Effector memory CD8-positive, alpha-beta T cell (primary cell): ENCODE measurements around the gene BMP5.
"Not testable (repeated sequence)": the region's sequence is repeated elsewhere in the genome, so short reads cannot be mapped to it uniquely, and the experiment has no call there.

Experiments used
- ATAC-seq: fragments of 150-1000 bp; cut with Tn5 transposase; replicated peaks from 2 replicates; pipeline ENCODE4 v1.10.0; 2021; ENCODE audit warnings: mild to moderate bottlenecking, moderate library complexity
- DNase-seq, 3 experiments: peaks; one replicate each; pipeline ENCODE4 v3.0.0; 2021
- H3K27ac Mint-ChIP-seq, 2 donors: one replicate each; pipeline ENCODE4 v1.8.0; 2022; ENCODE audit warnings: mild to moderate bottlenecking in 2 of 2, mixed read lengths in 2 of 2, moderate library complexity in 2 of 2
- H3K27me3 Mint-ChIP-seq, 2 donors: one replicate each; pipeline ENCODE4 v1.8.0; 2022; ENCODE audit warnings: mixed read lengths in 2 of 2
- H3K36me3 Mint-ChIP-seq: one replicate; pipeline ENCODE4 v1.8.0; 2022; ENCODE audit warnings: mild to moderate bottlenecking, moderate library complexity, mixed read lengths; ENCODE audit not compliant: insufficient read depth
- H3K4me1 Mint-ChIP-seq, 2 donors: one replicate each; pipeline ENCODE4 v1.8.0; 2022; ENCODE audit warnings: low read depth in 2 of 2, mixed read lengths in 2 of 2
- H3K4me3 Mint-ChIP-seq, 2 donors: one replicate each; pipeline ENCODE4 v1.8.0; 2022; ENCODE audit warnings: mild to moderate bottlenecking in 2 of 2, mixed read lengths in 2 of 2, moderate library complexity in 2 of 2
- H3K9me3 Mint-ChIP-seq, 2 donors: one replicate each; pipeline ENCODE4 v1.8.0; 2022; ENCODE audit warnings: mixed read lengths in 2 of 2
- total RNA-seq, 9 experiments: gene quantifications; one replicate each; lab custom pipeline; 2026; lab: John Stamatoyannopoulos, UW

BMP5 gene
- 0 to 0.24 (median 0) reads per million in 9 experiments for total RNA-seq

GRCh38 chr6:55875400-55875799 is at the start of gene BMP5:
Gene BMP5, minus strand, starts transcription at chr6:55875590. Its CDS starts 725 bp downstream, at chr6:55874865.
- Mint-ChIP-seq H3K27ac (no peak within 1 kb of the TSS), H3K9me3 (peaks cover 0 to 5% of the 10 kb centered on the region in 2 donors), H3K27me3 (no peaks in the 10 kb centered on the region), H3K36me3 (no peaks in the 10 kb centered on the region), H3K4me1 (no peaks in the 10 kb centered on the region), H3K4me3 (no peak within 1 kb of the TSS)
- ATAC-seq (no peak), DNase-seq (no peak)

- Mint-ChIP-seq H3K27me3 (no peaks in the 10 kb centered on the region), H3K27ac (no peak overlapping the region), H3K36me3 (no peaks in the 10 kb centered on the region), H3K9me3 (peaks cover 7 to 9% of the 10 kb centered on the region in 2 donors), H3K4me3 (no peak overlapping the region), H3K4me1 (no peaks in the 10 kb centered on the region)
- DNase-seq (no peak), ATAC-seq (no peak)
Observed at GRCh38 chr6:55922406-55922805, 47.0 kb upstream of the BMP5 start.

GRCh38 chr6:55919716-55920308 is 44.4 kb upstream of the BMP5 start:
- peaks cover 3% of the 10 kb centered on the region for H3K36me3 Mint-ChIP-seq
- no peak overlapping the region for H3K4me3 Mint-ChIP-seq
- no peak overlapping the region for H3K27ac Mint-ChIP-seq
- ATAC-seq (no peak), DNase-seq (no peak)
- H3K9me3 Mint-ChIP-seq = peaks cover 7 to 9% of the 10 kb centered on the region in 2 donors
- H3K27me3 Mint-ChIP-seq = no peaks in the 10 kb centered on the region
- no peaks in the 10 kb centered on the region for H3K4me1 Mint-ChIP-seq

- H3K9me3 Mint-ChIP-seq = peaks cover 7 to 9% of the 10 kb centered on the region in 2 donors
- no peaks in the 10 kb centered on the region for H3K27me3 Mint-ChIP-seq
- H3K4me3 Mint-ChIP-seq = no peak overlapping the region
- H3K36me3 Mint-ChIP-seq = peaks cover 3% of the 10 kb centered on the region
- no peak for DNase-seq
- H3K4me1 Mint-ChIP-seq = no peaks in the 10 kb centered on the region
- ATAC-seq = no peak
- H3K27ac Mint-ChIP-seq = no peak overlapping the region
Observed at GRCh38 chr6:55918639-55919038, 43.2 kb upstream of the BMP5 start.

- DNase-seq (no peak), ATAC-seq (no peak)
- peaks cover 3% of the 10 kb centered on the region for H3K36me3 Mint-ChIP-seq
- H3K9me3 Mint-ChIP-seq = peaks cover 7 to 9% of the 10 kb centered on the region in 2 donors
- no peak overlapping the region for H3K27ac Mint-ChIP-seq
- no peaks in the 10 kb centered on the region for H3K4me1 Mint-ChIP-seq
- no peak overlapping the region for H3K4me3 Mint-ChIP-seq
- no peaks in the 10 kb centered on the region for H3K27me3 Mint-ChIP-seq
Observed at GRCh38 chr6:55917751-55918415, 42.5 kb upstream of the BMP5 start.

- ATAC-seq = no peak
- no peaks in the 10 kb centered on the region for H3K4me1 Mint-ChIP-seq
- peaks cover 0 to 6% of the 10 kb centered on the region in 2 donors for H3K9me3 Mint-ChIP-seq
- H3K27me3 Mint-ChIP-seq = no peaks in the 10 kb centered on the region
- DNase-seq = no peak
- no peak overlapping the region for H3K27ac Mint-ChIP-seq
- no peak overlapping the region for H3K4me3 Mint-ChIP-seq
- H3K36me3 Mint-ChIP-seq = peaks cover 3% of the 10 kb centered on the region
Observed at GRCh38 chr6:55916188-55916587, 40.8 kb upstream of the BMP5 start.

- DNase-seq (no peak), ATAC-seq (no peak)
- H3K27ac Mint-ChIP-seq = no peak overlapping the region
- no peaks in the 10 kb centered on the region for H3K9me3 Mint-ChIP-seq
- H3K36me3 Mint-ChIP-seq = peaks cover 3% of the 10 kb centered on the region
- no peaks in the 10 kb centered on the region for H3K4me1 Mint-ChIP-seq
- H3K4me3 Mint-ChIP-seq = no peak overlapping the region
- no peaks in the 10 kb centered on the region for H3K27me3 Mint-ChIP-seq
Observed at GRCh38 chr6:55913228-55914195, 38.1 kb upstream of the BMP5 start.

GRCh38 chr6:55910466-55910865 is 35.1 kb upstream of the BMP5 start:
- H3K9me3 Mint-ChIP-seq, H3K36me3 Mint-ChIP-seq, H3K27me3 Mint-ChIP-seq, H3K4me3 Mint-ChIP-seq, DNase-seq, H3K4me1 Mint-ChIP-seq, ATAC-seq, H3K27ac Mint-ChIP-seq: not testable (repeated sequence)

GRCh38 chr6:55909911-55910310 is 34.5 kb upstream of the BMP5 start:
- DNase-seq, H3K27me3 Mint-ChIP-seq, H3K4me3 Mint-ChIP-seq, H3K27ac Mint-ChIP-seq, H3K36me3 Mint-ChIP-seq, H3K4me1 Mint-ChIP-seq, H3K9me3 Mint-ChIP-seq, ATAC-seq: not testable (repeated sequence)

GRCh38 chr6:55902796-55903195 is 27.4 kb upstream of the BMP5 start:
- DNase-seq (no peak), ATAC-seq (no peak)
- Mint-ChIP-seq H3K9me3 (peaks cover 7 to 8% of the 10 kb centered on the region in 2 donors), H3K36me3 (no peaks in the 10 kb centered on the region), H3K4me3 (no peak overlapping the region), H3K4me1 (no peaks in the 10 kb centered on the region), H3K27ac (no peak overlapping the region), H3K27me3 (no peaks in the 10 kb centered on the region)

GRCh38 chr6:55901765-55902270 is 26.4 kb upstream of the BMP5 start:
- no peak for DNase-seq
- H3K36me3 Mint-ChIP-seq = no peaks in the 10 kb centered on the region
- H3K4me3 Mint-ChIP-seq = no peak overlapping the region
- no peaks in the 10 kb centered on the region for H3K4me1 Mint-ChIP-seq
- ATAC-seq = no peak
- no peaks in the 10 kb centered on the region for H3K27me3 Mint-ChIP-seq
- no peak overlapping the region for H3K27ac Mint-ChIP-seq
- peaks cover 7 to 8% of the 10 kb centered on the region in 2 donors for H3K9me3 Mint-ChIP-seq

- no peak for DNase-seq
- no peak for ATAC-seq
- no peak overlapping the region for H3K27ac Mint-ChIP-seq
- no peaks in the 10 kb centered on the region for H3K4me1 Mint-ChIP-seq
- H3K27me3 Mint-ChIP-seq = no peaks in the 10 kb centered on the region
- no peak overlapping the region for H3K4me3 Mint-ChIP-seq
- peaks cover 7 to 10% of the 10 kb centered on the region in 2 donors for H3K9me3 Mint-ChIP-seq
- no peaks in the 10 kb centered on the region for H3K36me3 Mint-ChIP-seq
Observed at GRCh38 chr6:55898342-55898741, 23.0 kb upstream of the BMP5 start.

GRCh38 chr6:55897346-55897745 is 22.0 kb upstream of the BMP5 start:
- no peaks in the 10 kb centered on the region for H3K4me1 Mint-ChIP-seq
- no peaks in the 10 kb centered on the region for H3K36me3 Mint-ChIP-seq
- no peak overlapping the region for H3K27ac Mint-ChIP-seq
- H3K9me3 Mint-ChIP-seq = peaks cover 9 to 10% of the 10 kb centered on the region in 2 donors
- H3K4me3 Mint-ChIP-seq = no peak overlapping the region
- DNase-seq = no peak
- no peaks in the 10 kb centered on the region for H3K27me3 Mint-ChIP-seq
- no peak for ATAC-seq
